Measurements from ENCODE around the gene EPM2AIP1.

GRCh38 chr3:36954452-36955134, 38.3 kb downstream of the EPM2AIP1 start:
- no peak for TF ChIP-seq POLR2A (IDR thresholded peaks at IDR 0.05; ENCODE audit: low read depth, low read length)
- no peak for TF ChIP-seq TAF1 (IDR thresholded peaks at IDR 0.05; ENCODE audit: borderline replicate concordance, low read depth, low read length)
- TF ChIP-seq POLR2AphosphoS5 (IDR thresholded peaks at IDR 0.05; ENCODE audit: low read depth, low read length) = no peak
